ENCODE measurements around the gene PPL.
A peak's percentile ranks its signal among the peaks of the same experiment; 100 is the strongest.
"Not testable (repeated sequence)": the region's sequence is repeated elsewhere in the genome, so short reads cannot be mapped to it uniquely, and the experiment has no call there.

The PPL gene
- 0 to 0.13 reads per million in 2 donors for total RNA-seq

DNA sequence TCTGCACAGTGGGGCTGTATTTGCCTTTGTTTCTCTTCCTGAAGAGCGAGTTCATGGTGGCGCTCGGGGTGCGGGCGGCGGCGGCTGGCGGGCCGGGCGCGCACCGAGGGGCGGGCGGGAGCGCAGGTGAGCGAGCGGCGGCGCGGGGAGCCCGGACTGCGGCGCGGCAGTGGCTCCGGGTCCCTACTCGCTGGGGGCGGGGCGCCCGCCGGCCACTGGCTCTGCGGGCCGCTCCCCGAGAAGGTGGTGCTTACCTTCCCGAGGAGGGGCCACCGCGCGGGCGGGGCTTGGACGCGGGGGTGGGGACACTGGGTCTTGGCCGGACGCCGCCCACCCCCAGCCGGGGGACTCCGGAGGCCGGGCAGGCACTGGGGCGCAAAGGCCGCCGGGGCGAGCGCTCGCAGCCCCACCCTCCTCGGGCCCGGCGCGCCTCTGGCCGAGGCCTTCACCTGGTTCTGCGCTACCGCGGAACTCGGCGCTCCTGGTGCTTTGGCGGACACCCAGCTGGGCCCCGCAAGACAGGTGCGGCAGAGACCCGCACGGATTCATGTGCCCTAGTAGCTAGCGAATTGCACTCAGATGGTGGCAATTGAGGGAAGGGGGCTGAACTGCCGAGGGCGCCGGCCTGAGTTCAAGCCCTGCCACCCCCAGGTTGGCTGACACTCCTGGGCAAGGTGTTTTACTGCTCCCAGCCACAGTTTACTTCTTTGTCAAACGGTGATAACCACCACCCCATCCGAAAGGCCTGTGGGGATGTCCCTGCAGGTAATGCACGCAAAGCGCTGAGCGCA lies at the start of gene PPL:
PPL (minus strand) TSS at position 158 of the 791 bp plus-strand sequence; CDS start at position 55, 103 bp downstream.
- DNase-seq: no peak

DNA sequence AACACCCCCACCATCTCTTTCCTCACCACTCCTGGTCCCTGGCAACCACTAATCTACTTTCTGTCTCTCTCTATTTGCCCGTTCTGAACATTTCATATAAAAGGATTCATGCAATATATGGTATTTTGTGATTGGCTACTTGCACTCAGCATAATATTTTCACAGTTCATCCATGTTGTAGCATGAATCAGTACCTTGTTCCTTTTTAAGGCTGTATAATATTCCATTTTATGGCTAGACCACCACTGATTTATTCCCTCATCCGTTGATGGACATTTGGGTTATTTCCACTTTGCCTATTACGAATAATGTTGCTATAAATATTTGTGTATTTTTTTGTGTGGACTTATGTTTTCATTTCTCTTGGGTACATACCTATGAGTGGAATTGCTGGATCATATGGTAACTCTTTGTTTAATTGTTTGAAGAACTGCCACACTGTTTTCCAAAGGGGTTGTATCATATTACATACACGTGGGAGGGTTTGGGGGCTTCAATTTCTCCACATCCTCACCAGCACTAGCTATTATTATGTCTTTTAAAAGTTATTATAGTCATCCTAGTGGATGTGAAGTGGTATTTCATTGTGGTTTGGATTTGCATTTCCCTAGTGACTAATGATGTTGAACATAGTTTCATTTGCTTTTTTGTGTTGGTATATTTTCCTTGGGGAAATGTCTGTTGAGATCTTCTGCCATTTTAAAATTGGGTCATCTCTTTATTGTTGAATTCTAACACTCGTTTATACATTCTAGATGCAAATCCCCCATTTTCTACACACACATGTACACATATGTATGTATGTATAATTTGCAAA lies 47.4 kb upstream of the PPL start:
- no peak for DNase-seq

- no peak for DNase-seq
Measured at GRCh38 chr16:4982056-4982867, 45.3 kb upstream of the PPL start.

DNA sequence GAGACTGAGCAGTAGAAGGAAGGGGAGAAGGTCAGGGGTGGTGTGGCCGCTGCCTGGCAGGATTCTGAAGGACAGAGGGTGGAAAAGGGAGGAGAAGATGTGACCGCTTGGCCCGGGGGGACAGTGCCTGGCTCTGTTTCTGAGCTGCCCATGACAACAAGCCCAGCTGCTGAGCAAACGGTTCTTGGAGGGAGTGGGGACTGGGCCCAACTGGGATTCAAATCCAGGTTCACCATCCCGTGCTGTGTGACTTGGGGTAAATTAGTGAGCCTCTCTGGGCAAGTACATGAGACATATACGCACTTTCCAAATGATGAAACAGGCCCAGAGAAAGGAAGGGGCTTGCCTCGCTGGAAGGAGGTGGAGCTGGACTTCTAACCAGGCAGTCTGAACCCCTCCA lies 44.5 kb upstream of the PPL start:
- no peak for DNase-seq

DNA sequence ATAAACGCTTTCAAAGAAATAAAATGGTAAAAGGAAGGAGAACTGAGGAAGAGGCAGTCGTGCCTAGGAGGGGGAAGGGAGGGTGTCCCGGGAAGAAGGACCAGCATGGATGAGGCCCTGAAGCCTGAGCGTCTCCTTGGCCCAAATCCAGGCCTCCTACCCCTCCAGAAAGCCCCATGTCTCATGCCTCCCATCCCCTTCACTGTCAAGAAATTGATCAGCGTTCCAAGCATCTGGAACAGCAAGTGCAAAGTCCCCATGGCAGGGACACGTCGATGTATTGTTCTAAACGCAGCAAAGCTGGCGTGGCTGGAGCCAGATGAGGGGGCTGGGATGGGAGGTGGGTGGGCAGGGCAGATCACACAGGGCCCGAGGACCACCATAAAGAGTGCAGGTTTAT lies 43.7 kb upstream of the PPL start:
- no peak for DNase-seq

- no peak for DNase-seq
Measured at GRCh38 chr16:4979736-4980660, 43.0 kb upstream of the PPL start.

DNA sequence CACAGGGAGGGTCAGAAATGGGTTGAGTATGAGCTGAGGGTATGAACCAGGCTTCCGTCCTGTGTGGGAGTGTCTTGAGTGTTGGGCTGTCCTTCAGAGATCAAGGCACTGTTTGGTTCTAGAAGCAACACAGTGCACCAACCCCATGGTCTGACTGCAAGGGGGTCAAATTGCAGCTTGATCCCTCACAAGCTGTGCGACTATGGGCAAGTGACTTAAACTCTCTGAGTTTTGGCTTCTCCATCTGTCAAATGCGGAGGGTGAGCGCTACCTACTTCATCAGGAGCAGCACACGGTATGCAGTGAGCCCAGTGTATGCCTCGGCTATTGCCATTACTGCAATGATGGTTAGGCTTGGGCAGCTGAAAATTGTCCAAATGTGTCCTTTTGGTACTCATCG lies 42.2 kb upstream of the PPL start:
- no peak for DNase-seq

GRCh38 chr16:4976611-4977145 lies 39.7 kb upstream of the PPL start:
- no peak for DNase-seq

DNA sequence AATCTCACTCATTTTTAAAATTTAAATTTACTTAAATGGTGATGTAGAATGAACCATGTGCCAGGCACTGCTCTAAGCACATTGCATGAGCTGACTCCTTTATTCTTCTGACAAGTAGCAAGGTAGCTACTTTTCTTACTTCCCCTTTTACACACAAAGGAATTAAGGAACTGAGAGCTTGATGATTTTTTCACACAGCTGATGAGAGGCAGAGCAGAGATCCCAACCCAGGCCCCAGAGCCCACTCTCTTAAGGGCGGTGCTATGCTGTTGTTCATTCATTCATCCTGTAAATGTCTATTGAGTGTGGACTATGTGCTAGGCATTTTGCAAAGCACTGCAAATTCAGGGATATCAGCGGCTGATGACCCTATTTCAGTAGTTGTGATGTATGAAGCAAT lies 39.1 kb upstream of the PPL start:
- no peak for DNase-seq

DNA sequence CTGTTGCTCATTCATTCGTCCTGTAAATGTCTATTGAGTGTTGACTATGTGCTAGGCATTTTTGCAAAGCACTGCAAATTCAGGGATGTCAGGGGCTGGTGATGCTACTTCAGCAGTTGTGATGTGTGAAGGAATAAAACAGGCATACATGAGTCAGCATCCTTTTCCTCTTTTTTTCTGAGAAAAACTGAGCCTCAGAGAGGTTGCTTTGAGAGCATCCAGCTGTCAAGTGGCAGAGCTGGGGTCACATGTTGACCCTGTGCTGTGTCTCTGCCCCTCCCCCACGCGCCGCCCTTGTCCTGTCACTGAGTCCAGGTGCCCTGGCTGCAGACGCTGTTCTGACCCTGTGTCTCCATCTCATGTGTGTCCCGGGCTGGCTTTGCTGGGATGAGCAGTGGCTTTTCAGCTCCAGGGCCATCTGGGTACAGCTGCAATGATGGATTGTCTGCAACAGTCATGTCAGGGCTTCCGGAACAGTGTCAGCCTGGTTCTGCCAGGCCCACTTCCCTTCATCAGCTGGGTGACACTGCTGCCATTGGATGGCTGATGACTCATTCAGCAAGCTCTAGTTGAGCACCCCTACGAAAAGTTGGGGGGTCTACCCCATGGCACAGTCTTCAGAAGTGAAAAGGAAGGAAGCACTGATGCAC lies 36.1 kb upstream of the PPL start:
- no peak for DNase-seq

GRCh38 chr16:4970010-4970409 lies 33.1 kb upstream of the PPL start:
- no peak for DNase-seq

DNA sequence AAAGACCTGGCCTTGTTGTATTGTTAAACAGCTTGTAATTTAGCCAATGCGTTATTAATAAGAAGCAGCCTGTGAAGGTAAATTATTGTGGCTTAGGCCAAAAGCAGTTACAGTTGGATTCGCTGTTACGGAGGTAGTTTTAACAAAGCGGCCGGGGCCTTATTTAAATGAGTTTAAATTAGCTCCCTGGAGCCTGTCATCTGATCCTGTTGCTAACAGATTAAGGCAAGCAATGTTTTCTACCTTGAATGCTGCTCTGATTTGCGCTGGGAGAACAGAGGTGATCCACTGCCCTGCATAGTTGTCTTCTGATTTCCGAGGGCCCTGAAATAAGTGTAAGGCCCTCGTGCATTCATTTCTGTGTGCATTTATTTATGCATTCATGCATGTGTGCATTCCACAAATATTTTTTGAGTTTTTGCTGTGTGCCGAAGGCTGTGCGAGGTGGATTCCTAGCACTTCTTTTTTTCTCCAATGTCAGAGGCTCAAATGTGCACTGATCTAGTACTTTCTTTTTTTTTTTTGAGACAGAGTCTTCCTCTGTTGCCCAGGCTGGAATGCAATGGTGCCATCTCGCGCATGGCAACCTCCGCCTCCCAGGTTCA lies 32.0 kb upstream of the PPL start:
- no peak for DNase-seq

GRCh38 chr16:4968278-4968677 lies 31.3 kb upstream of the PPL start:
- not testable (repeated sequence) for DNase-seq

- DNase-seq: no peak
Measured at GRCh38 chr16:4966736-4967453, 29.9 kb upstream of the PPL start.

- not testable (repeated sequence) for DNase-seq
Measured at GRCh38 chr16:4963527-4963926, 26.6 kb upstream of the PPL start.

DNA sequence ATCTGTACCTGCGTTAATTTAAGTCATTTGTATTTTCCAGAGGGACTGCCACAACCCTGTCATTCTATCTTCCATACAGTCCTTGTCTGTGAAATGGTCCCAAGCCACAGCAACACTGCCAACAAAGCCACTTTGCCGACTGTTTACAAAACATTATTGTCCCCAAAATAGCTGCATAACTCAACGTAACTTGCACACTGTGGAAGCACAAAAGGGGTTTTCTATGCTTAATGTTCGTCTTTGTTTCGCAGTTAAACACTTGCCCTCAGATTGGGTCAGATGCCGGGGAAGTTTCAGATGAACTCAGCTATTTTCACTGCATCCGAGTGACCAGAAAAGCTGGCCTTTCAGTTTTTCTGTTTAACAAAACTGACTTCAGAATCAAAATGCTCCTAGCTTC lies 25.8 kb upstream of the PPL start:
- no peak for DNase-seq

DNA sequence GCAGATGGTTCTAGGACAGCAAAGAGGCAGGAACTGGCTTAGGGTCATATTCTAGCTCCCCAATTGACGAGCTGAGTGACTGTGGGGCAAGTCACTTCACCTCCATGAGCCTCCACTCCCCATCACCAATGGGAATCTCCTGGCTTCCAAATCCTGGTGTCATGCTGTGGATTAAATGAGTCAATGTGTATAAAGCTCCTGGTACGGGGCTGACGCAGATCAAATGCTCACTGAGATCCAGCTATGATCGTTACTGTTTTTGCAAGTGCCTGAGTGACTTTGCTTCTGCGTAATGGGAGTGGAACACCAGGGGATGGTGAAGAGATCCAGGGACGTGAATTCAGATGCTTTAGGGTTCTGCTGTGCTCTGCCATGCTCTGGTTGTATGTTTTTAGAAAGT lies 23.6 kb upstream of the PPL start:
- DNase-seq: no peak

DNA sequence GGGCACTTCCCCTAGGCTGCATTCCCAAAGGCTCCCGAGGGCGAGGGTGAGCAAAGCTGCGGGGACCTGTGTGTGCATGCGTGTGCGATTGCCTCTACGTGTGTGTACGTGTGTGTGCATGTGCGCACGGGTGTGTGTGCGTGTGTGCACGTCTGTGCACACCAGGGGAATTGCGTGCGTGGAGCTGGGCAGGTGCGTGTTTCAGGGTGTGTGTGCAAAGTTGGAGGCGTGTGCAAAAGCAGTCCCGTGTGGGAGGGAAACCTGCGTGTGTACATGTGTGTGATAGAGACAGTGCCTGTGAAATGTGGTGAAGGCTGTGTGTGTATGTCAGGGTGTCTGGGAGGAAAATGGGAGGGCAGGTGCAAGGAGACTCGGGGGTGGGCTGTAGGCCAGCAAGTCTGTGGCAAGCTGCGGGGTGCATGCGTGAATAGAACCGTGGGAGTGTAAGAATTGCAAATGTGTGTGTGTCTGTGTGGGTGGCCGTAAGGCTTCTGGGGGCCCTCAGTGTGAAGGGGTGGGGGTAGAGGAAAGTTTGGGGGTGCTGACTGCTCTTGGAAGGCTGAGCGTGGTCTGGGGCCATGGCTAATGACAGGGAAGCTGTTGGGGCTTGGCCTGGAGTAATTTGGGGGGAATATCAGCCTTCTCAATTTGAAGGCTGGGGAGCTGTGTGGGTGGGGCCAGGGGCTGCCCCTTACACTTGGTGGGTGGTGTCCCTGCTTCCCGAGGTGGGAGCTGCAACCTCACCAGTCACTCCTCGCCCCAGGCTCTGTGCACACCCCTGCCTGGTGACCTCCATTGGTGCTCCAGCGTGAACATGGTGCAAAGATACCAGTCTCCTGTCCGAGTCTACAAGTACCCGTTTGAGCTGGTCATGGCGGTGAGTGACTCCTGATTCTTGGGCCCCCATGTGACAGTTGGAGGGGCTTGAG lies 21.8 kb upstream of the PPL start:
- peak in 1 of 5 experiments; percentile 30 for DNase-seq

Measured in T-helper 2 cell (primary cell).